ACC112 (cell line): ENCODE results near the gene TLE4.

Experiments used
- H2AFZ ChIP-seq: fragments of 200-600 bp; sonication (generic); one replicate; pipeline ENCODE4 v1.6.0; 2017; ENCODE audit warnings: antibody characterized with exemption, low read length; ENCODE audit not compliant: unreplicated experiment
- H3K27ac ChIP-seq: fragments of 200-600 bp; sonication (generic); 2 replicates; pipeline ENCODE4 v1.5.1; 2014; ENCODE audit warnings: low read depth, mild to moderate bottlenecking, antibody characterized with exemption, low read length, moderate library complexity
- H3K27me3 ChIP-seq: fragments of 200-600 bp; sonication (generic); 2 replicates; pipeline ENCODE4 v1.6.1; 2014; ENCODE audit warnings: mild to moderate bottlenecking, antibody characterized with exemption, low read length, moderate library complexity, mixed read lengths; ENCODE audit not compliant: insufficient read depth
- H3K36me3 ChIP-seq: fragments of 200-600 bp; sonication (generic); 2 replicates; pipeline ENCODE4 v1.6.1; 2016; ENCODE audit warnings: mild to moderate bottlenecking, antibody characterized with exemption, low read length, moderate library complexity, mixed read lengths; ENCODE audit not compliant: insufficient read depth
- H3K4me1 ChIP-seq: fragments of 200-600 bp; sonication (generic); one replicate; pipeline ENCODE4 v1.6.1; 2016; ENCODE audit warnings: low read length, mixed read lengths; ENCODE audit not compliant: insufficient read depth, unreplicated experiment, control insufficient read depth
- H3K4me3 ChIP-seq: fragments of 200-600 bp; sonication (generic); 2 replicates; pipeline ENCODE4 v1.5.1; 2014; ENCODE audit warnings: mild to moderate bottlenecking, low read depth, low read length
- H3K79me2 ChIP-seq: fragments of 200-600 bp; sonication (generic); one replicate; pipeline ENCODE4 v1.6.0; 2016; ENCODE audit warnings: low read length; ENCODE audit not compliant: control insufficient read depth, unreplicated experiment, insufficient read depth

TLE4 gene

GRCh38 chr9:79663878-79664277 lies 92.1 kb downstream of the TLE4 start:
- no peak overlapping the region for H3K27ac ChIP-seq
- H3K79me2 ChIP-seq, result no peaks in the 10 kb centered on the region
- no peak overlapping the region for H3K4me3 ChIP-seq
- H3K4me1 ChIP-seq, result peaks cover 20% of the 10 kb centered on the region
- no peaks in the 10 kb centered on the region for H3K27me3 ChIP-seq
- no peaks in the 10 kb centered on the region for H3K36me3 ChIP-seq
- H2AFZ ChIP-seq, result no peak overlapping the region

- Histone ChIP-seq H3K27ac (no peak overlapping the region), H3K27me3 (no peaks in the 10 kb centered on the region), H3K4me1 (peaks cover 20% of the 10 kb centered on the region), H3K79me2 (no peaks in the 10 kb centered on the region), H3K36me3 (no peaks in the 10 kb centered on the region), H2AFZ (no peak overlapping the region), H3K4me3 (no peak overlapping the region)
Measured at GRCh38 chr9:79664375-79664831, 92.6 kb downstream of the TLE4 start.

- Histone ChIP-seq H3K79me2 (no peaks in the 10 kb centered on the region), H2AFZ (no peak overlapping the region), H3K4me1 (peaks cover 22% of the 10 kb centered on the region), H3K27ac (no peak overlapping the region), H3K36me3 (no peaks in the 10 kb centered on the region), H3K27me3 (no peaks in the 10 kb centered on the region), H3K4me3 (no peak overlapping the region)
Measured at GRCh38 chr9:79665369-79665768, 93.6 kb downstream of the TLE4 start.

- Histone ChIP-seq H3K79me2 (no peaks in the 10 kb centered on the region), H3K4me1 (peaks cover 27% of the 10 kb centered on the region), H2AFZ (no peak overlapping the region), H3K36me3 (no peaks in the 10 kb centered on the region), H3K27ac (no peak overlapping the region), H3K27me3 (no peaks in the 10 kb centered on the region), H3K4me3 (no peak overlapping the region)
Measured at GRCh38 chr9:79665931-79666330, 94.2 kb downstream of the TLE4 start.

GRCh38 chr9:79667120-79667519 lies 95.4 kb downstream of the TLE4 start:
- H3K27ac ChIP-seq, result no peak overlapping the region
- no peaks in the 10 kb centered on the region for H3K36me3 ChIP-seq
- no peaks in the 10 kb centered on the region for H3K27me3 ChIP-seq
- H3K4me1 ChIP-seq, result peaks cover 28% of the 10 kb centered on the region
- no peak overlapping the region for H3K4me3 ChIP-seq
- no peaks in the 10 kb centered on the region for H3K79me2 ChIP-seq
- H2AFZ ChIP-seq, result no peak overlapping the region

- Histone ChIP-seq H3K36me3 (no peaks in the 10 kb centered on the region; the same call in 1 of the 2 replicates), H3K4me1 (peaks cover 23% of the 10 kb centered on the region), H3K27ac (no peak overlapping the region), H3K27me3 (no peaks in the 10 kb centered on the region), H3K79me2 (no peaks in the 10 kb centered on the region), H3K4me3 (no peak overlapping the region), H2AFZ (no peak overlapping the region)
Measured at GRCh38 chr9:79667817-79668436, 96.2 kb downstream of the TLE4 start.

- no peak overlapping the region for H2AFZ ChIP-seq
- H3K79me2 ChIP-seq, result no peaks in the 10 kb centered on the region
- no peak overlapping the region for H3K27ac ChIP-seq
- peaks cover 13% of the 10 kb centered on the region for H3K4me1 ChIP-seq
- no peaks in the 10 kb centered on the region for H3K27me3 ChIP-seq
- no peak overlapping the region for H3K4me3 ChIP-seq
- no peaks in the 10 kb centered on the region; the same call in 1 of the 2 replicates for H3K36me3 ChIP-seq
Measured at GRCh38 chr9:79668956-79669355, 97.2 kb downstream of the TLE4 start.

- Histone ChIP-seq H3K79me2 (no peaks in the 10 kb centered on the region), H3K36me3 (no peaks in the 10 kb centered on the region; the same call in 1 of the 2 replicates), H3K27ac (no peak overlapping the region), H3K4me1 (peaks cover 8% of the 10 kb centered on the region), H3K27me3 (no peaks in the 10 kb centered on the region), H3K4me3 (no peak overlapping the region), H2AFZ (no peak overlapping the region)
Measured at GRCh38 chr9:79670269-79670961, 98.7 kb downstream of the TLE4 start.

- no peaks in the 10 kb centered on the region for H3K27me3 ChIP-seq
- H3K4me3 ChIP-seq, result no peak overlapping the region
- no peaks in the 10 kb centered on the region; the same call in 1 of the 2 replicates for H3K36me3 ChIP-seq
- no peak overlapping the region for H2AFZ ChIP-seq
- H3K79me2 ChIP-seq, result no peaks in the 10 kb centered on the region
- no peak overlapping the region for H3K27ac ChIP-seq
- peaks cover 8% of the 10 kb centered on the region for H3K4me1 ChIP-seq
Measured at GRCh38 chr9:79671558-79671957, 99.8 kb downstream of the TLE4 start.

GRCh38 chr9:79672236-79672635 lies 100.5 kb downstream of the TLE4 start:
- no peaks in the 10 kb centered on the region for H3K27me3 ChIP-seq

GRCh38 chr9:79672891-79673290 lies 101.1 kb downstream of the TLE4 start:
- Histone ChIP-seq H3K4me1 (peaks cover 8% of the 10 kb centered on the region), H3K36me3 (no peaks in the 10 kb centered on the region; the same call in 1 of the 2 replicates), H2AFZ (no peak overlapping the region), H3K27ac (no peak overlapping the region), H3K27me3 (no peaks in the 10 kb centered on the region), H3K4me3 (no peak overlapping the region), H3K79me2 (no peaks in the 10 kb centered on the region)

More at GRCh38 chr9:79672236-79672635, 100.5 kb downstream of the TLE4 start:
- H3K27ac ChIP-seq, result no peak overlapping the region
- H3K4me3 ChIP-seq, result no peak overlapping the region
- peaks cover 8% of the 10 kb centered on the region for H3K4me1 ChIP-seq
- H2AFZ ChIP-seq, result no peak overlapping the region
- H3K79me2 ChIP-seq, result no peaks in the 10 kb centered on the region
- H3K36me3 ChIP-seq, result no peaks in the 10 kb centered on the region; the same call in 1 of the 2 replicates
